ENCODE results near the gene COL26A1.

GRCh38 chr7:101546308-101546936, 183.7 kb downstream of the COL26A1 start:
- TF ChIP-seq, protein P1, sequence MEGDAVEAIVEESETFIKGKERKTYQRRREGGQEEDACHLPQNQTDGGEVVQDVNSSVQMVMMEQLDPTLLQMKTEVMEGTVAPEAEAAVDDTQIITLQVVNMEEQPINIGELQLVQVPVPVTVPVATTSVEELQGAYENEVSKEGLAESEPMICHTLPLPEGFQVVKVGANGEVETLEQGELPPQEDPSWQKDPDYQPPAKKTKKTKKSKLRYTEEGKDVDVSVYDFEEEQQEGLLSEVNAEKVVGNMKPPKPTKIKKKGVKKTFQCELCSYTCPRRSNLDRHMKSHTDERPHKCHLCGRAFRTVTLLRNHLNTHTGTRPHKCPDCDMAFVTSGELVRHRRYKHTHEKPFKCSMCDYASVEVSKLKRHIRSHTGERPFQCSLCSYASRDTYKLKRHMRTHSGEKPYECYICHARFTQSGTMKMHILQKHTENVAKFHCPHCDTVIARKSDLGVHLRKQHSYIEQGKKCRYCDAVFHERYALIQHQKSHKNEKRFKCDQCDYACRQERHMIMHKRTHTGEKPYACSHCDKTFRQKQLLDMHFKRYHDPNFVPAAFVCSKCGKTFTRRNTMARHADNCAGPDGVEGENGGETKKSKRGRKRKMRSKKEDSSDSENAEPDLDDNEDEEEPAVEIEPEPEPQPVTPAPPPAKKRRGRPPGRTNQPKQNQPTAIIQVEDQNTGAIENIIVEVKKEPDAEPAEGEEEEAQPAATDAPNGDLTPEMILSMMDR (IDR thresholded peaks at IDR 0.05 in 4 of 5, conservative IDR thresholded peaks at IDR 0.05 in 1 of 5) = no peak
- TF ChIP-seq POLR2A (IDR thresholded peaks at IDR 0.05) = no peak

Data from gastrocnemius medialis (tissue), 4 donors.